Measurements from ENCODE around the gene DPY19L1. TPM values are rescaled to one million over a fixed set of nuclear protein-coding genes. Genes with fewer than 3 reads are reported as not detected.
A peak's percentile ranks its signal among the peaks of the same experiment; 100 is the strongest.
"Not testable (repeated sequence)": the region's sequence is repeated elsewhere in the genome, so short reads cannot be mapped to it uniquely, and the experiment has no call there.

The DPY19L1 gene
- total RNA-seq, 1 experiment from 2014 or later: 15.3 TPM

- peak; percentile 71 for DNase-seq (ENCODE audit: low spot score)
Measured at GRCh38 chr7:34991938-34992840, 45.1 kb downstream of the DPY19L1 start.

DNA sequence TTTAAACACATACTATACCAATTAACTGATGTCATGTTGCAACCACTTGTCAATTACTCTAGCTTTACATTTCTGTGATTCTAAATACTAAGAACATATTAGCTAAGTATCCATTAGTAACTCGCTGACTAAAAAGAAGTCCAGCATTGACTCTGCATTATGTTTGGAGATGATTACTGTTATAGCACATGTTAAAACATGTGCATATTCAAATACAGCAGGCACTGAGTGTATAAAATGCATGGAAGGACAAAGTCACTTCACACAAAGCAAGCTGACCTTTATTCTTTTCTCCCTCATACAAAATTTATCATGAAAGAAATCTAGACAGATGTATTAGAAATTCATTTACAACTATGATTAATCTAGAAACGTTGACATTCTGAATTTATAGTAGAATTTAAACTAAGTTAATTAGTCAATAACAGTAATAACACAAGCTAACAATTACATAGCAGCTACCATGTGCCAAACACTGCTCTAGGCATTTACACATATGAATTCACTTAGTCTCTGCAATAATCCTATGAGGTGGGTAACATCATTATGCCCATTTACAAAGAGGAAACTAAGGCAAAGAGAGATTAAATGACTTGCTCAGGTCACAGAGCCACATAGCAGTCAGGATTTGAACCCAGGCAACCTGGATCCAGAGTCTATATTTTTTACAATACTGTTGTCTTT, 48.7 kb downstream of the DPY19L1 start:
- not testable (repeated sequence) for DNase-seq (ENCODE audit: low spot score)

DNA sequence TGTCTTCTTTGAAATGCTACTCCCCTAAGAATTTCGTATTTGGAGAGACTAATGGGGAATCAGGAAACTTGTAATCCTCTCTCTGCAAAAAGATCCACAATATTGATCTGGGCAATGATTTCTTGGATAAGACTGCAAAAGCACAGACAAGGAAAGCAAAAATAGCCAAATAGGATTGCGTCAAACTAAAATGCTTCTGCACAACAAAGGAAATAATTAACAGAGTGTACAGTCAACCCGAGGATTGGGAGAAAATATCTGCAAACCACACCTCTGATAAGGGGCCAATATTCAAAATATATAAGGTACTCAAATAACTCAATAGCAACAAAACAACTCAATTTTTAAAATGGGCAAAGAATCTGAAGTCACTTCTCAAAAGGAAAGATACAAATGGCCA, 52.1 kb downstream of the DPY19L1 start:
- not testable (repeated sequence) for DNase-seq (ENCODE audit: low spot score)

- DNase-seq (ENCODE audit: low spot score): not testable (repeated sequence)
Measured at GRCh38 chr7:34984140-34984539, 53.1 kb downstream of the DPY19L1 start.

- no peak for DNase-seq (ENCODE audit: low spot score)
Measured at GRCh38 chr7:34982371-34983019, 54.8 kb downstream of the DPY19L1 start.

DNA sequence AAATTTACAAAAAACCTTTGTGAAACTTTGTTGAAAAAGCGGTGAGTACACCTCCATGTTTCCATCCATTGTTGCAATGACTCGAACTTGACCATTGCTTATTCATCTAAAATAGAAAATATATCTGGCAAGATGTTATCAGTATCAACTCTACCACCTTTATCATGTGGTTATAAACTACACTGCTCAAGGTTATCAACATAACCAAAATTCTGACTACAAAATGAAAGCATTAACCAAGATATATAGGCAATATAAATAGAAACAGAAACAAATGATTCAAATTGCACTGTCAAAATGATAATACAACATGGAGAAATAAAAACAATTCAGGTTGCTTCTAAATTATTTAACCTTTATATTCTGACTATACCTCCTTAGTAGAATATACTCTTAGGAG, 58.2 kb downstream of the DPY19L1 start:
- DNase-seq (ENCODE audit: low spot score): not testable (repeated sequence)

- no peak for DNase-seq (ENCODE audit: low spot score)
Measured at GRCh38 chr7:34973400-34973760, 63.9 kb downstream of the DPY19L1 start.

DNA sequence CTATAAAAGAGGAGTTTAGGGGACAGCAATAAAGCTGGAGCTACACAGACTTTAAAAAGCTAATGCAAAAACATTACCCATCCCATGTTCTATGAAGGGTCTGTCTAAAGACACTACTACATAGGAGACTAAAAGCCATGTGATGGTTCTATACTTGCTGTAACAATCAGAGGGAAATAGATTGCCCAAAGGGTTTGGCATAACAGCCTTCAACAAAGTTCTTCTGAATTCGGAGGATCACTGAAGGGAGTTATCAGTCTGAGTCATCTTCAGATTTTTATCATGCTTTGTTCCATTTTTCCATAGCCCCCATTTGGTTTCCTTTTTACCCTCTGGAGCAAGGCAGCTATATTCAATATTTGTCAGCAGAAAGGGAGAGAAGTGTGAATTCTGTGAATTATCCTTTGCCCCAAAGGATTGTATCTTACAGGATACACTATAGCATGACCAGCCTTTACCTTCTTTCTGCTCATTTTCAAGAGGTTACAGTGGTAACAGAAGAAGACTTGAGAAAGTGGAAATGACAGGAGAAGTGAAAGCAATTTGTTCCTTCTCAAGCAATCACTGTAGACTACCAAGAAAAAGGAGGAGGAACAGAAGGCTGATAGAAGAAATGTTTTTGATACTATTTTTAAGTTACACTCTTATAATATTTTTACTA, 64.4 kb downstream of the DPY19L1 start:
- DNase-seq (ENCODE audit: low spot score): not testable (repeated sequence)

DNA sequence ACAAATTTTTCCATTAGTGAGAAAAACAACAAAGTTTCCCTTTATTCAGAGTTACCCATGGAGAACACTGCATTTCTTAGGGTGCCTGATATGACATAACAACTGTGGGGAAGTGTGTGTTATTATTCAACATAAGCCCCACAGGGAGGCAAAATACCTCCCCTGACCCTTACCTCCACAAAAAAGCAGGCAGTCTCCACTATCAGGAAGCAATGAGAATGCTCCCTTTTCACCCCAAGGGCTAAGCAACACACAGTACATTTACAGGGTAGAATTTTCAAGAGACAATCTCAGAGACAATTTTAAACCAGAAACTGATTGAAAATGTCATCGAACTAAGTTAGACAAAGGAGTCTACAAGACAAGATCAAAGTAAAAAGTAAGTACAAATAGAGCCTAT, 69.5 kb downstream of the DPY19L1 start:
- DNase-seq (ENCODE audit: low spot score): not testable (repeated sequence)

DNA sequence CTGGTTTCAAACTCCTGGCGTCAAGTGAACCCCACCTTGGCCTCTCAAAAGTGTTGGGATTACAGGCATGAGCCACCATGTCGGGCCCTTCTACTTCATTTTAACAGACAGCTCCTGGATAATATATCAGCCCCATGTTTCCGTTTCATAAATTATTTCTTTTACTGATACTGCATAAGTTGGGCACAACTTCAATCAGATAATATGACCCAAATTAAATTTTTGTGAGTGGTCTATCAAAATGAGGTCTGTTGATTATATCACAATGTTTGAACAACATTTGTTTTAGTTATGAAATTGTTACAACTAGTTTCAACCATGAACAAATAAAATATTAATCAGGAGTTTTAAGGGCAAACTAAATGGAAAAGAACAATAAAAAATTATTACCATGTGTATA, 70.8 kb downstream of the DPY19L1 start:
- DNase-seq (ENCODE audit: low spot score): not testable (repeated sequence)

DNA sequence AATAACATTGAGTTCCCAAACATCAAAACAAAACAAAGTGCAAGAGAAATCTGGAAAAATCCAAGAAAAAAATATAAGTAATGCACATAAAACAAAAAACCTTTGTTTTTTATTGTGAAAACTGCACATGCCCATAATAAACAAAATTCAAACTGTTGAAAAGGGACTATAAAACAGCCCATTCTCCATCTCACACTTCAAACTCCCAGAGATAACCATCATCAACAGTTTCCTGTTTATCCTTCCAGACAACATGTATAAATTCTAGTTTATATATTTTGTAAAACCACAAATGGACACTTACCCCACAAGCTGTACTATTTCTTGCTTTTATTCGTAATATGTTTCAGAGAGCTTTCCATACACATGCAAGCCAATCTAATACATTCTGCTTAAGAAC, 79.3 kb downstream of the DPY19L1 start:
- no peak for DNase-seq (ENCODE audit: low spot score)

GRCh38 chr7:34952822-34953221, 84.5 kb downstream of the DPY19L1 start:
- DNase-seq (ENCODE audit: low spot score): no peak

- no peak for DNase-seq (ENCODE audit: low spot score)
Measured at GRCh38 chr7:34949361-34949760, 87.9 kb downstream of the DPY19L1 start.

DNA sequence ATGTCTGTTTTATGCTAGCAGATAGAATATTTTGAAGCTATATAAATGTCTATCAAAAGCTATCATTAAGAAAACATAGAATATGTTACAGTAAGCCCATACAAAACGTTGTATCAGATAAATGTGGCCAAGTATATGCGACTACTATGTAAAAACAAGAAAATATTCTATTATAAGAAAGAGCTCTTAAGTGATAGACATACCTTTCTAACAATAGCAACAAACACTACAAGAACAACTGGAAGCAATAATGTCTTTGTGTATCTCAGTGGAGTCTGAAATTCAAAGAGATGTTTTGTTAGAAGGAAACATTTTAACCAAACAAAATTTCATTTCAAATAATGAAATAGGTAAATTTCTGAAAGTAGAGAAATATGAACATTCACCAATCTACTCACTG, 89.9 kb downstream of the DPY19L1 start:
- DNase-seq (ENCODE audit: low spot score): not testable (repeated sequence)

GRCh38 chr7:34946486-34946885, 90.8 kb downstream of the DPY19L1 start:
- DNase-seq (ENCODE audit: low spot score): no peak

- not testable (repeated sequence) for DNase-seq (ENCODE audit: low spot score)
Measured at GRCh38 chr7:34945894-34946477, 91.3 kb downstream of the DPY19L1 start.

DNA sequence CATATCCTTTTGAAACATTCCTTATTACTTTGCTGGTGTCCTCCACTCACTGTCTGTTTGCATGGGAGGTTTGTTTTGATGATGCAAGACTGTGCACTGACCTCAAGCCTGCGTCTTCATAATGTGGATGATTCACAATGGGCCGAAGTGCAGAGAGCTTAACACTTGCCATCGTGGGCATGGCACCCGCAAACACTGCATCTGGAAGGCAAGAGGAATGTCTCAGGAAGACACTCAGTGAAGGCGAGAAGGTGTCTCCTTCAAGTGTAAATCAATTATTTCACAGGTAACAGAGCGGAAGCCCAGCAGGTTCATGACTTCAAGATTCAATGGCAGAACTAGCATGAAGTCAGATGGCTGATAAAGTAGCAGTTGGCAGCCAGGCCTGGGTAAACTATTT, 98.1 kb downstream of the DPY19L1 start:
- DNase-seq (ENCODE audit: low spot score): no peak

DNA sequence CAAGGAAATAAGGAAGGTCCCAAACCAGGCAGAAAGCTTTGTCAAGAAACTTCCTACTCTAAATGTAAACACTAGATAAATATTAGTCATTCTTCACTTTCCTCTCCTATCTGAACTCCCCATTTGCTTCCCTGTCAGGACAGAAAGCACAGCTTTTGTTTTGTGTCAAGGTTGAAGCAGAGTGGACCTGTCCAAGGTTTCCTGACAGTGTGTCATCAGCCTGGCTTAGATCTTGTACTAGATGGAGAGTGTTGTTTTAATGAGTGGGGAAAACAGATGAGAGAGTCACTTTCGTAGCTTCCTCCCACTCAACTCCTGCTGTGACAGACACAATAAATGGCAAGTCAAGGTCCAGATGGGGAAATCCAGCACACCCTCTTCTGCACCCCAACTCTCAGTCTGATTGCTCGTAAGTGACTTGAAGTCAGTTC, 101.5 kb downstream of the DPY19L1 start:
- not testable (repeated sequence) for DNase-seq (ENCODE audit: low spot score)

DNA sequence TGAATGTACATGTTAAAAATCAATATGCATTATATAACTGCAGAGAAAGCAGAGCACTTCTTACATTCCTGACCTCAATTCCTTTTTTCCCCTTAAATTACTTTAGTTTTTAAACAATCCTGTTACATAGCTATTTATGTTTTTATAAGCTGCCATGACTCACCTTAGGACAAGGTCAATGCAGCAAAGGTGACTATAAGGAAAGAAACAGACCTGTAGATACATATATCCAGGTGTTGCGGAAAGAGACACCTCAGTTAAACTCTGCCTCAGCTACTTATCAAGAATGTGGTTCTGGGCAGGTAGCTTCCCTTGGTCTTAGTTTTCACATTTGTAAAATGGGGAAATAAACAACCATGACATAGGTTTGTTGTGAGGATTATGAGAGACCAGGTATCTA, 105.5 kb downstream of the DPY19L1 start:
- no peak for DNase-seq (ENCODE audit: low spot score)

- DNase-seq (ENCODE audit: low spot score): not testable (repeated sequence)
Measured at GRCh38 chr7:34929783-34930182, 107.5 kb downstream of the DPY19L1 start.

- DNase-seq (ENCODE audit: low spot score): no peak
Measured at GRCh38 chr7:34928560-34928959, 108.7 kb downstream of the DPY19L1 start.

Data from HT-29 (cell line).